Measurements from ENCODE around the gene B4GALNT4. TPM values are rescaled to one million over a fixed set of nuclear protein-coding genes. Genes with fewer than 3 reads are reported as not detected.
"Not testable (repeated sequence)": the region's sequence is repeated elsewhere in the genome, so short reads cannot be mapped to it uniquely, and the experiment has no call there.

B4GALNT4 gene
- total RNA-seq, 1 donor from 2014 or later: 0.50 TPM

GRCh38 chr11:333616-334263 is 35.6 kb upstream of the B4GALNT4 start:
- ATAC-seq; DNase-seq; intact Hi-C loops (cut with micrococcal nuclease): not testable (repeated sequence)

- intact Hi-C loops (cut with micrococcal nuclease): no loop called here
- DNase-seq (peak; percentile 69), ATAC-seq (peak; percentile 81)
Measured at GRCh38 chr11:334264-334994, 34.9 kb upstream of the B4GALNT4 start.

GRCh38 chr11:335779-336658 is 33.3 kb upstream of the B4GALNT4 start:
- ATAC-seq: peak; percentile 75
- DNase-seq: peak; percentile 60
- intact Hi-C loops (cut with micrococcal nuclease): no loop called here

- intact Hi-C loops (cut with micrococcal nuclease): no loop called here
- ATAC-seq: no peak
- DNase-seq: no peak
Measured at GRCh38 chr11:336659-337198, 32.6 kb upstream of the B4GALNT4 start.

- intact Hi-C loops (cut with micrococcal nuclease): no loop called here
- DNase-seq (no peak), ATAC-seq (no peak)
Measured at GRCh38 chr11:337711-338110, 31.6 kb upstream of the B4GALNT4 start.

- intact Hi-C loops (cut with micrococcal nuclease): no loop called here
- ATAC-seq (no peak), DNase-seq (no peak)
Measured at GRCh38 chr11:339963-340362, 29.3 kb upstream of the B4GALNT4 start.

- ATAC-seq: no peak
- no peak for DNase-seq
- intact Hi-C loops (cut with micrococcal nuclease): no loop called here
Measured at GRCh38 chr11:340539-341512, 28.5 kb upstream of the B4GALNT4 start.

- peak; percentile 23 for ATAC-seq
- intact Hi-C loops (cut with micrococcal nuclease): no loop called here
- no peak for DNase-seq
Measured at GRCh38 chr11:342328-342727, 27.0 kb upstream of the B4GALNT4 start.

- DNase-seq (no peak), ATAC-seq (no peak)
- intact Hi-C loops (cut with micrococcal nuclease): no loop called here
Measured at GRCh38 chr11:344836-345578, 24.3 kb upstream of the B4GALNT4 start.

GRCh38 chr11:346529-346928 is 22.8 kb upstream of the B4GALNT4 start:
- ATAC-seq (no peak), DNase-seq (no peak)
- intact Hi-C loops (cut with micrococcal nuclease): no loop called here

- intact Hi-C loops (cut with micrococcal nuclease); DNase-seq; ATAC-seq: not testable (repeated sequence)
Measured at GRCh38 chr11:349270-349954, 19.9 kb upstream of the B4GALNT4 start.

- ATAC-seq; DNase-seq; intact Hi-C loops (cut with micrococcal nuclease): not testable (repeated sequence)
Measured at GRCh38 chr11:350033-350722, 19.1 kb upstream of the B4GALNT4 start.

- no peak for DNase-seq
- intact Hi-C loops (cut with micrococcal nuclease): no loop called here
- ATAC-seq: no peak
Measured at GRCh38 chr11:350723-351255, 18.5 kb upstream of the B4GALNT4 start.

GRCh38 chr11:351411-351810 is 17.9 kb upstream of the B4GALNT4 start:
- DNase-seq (no peak), ATAC-seq (no peak)
- intact Hi-C loops (cut with micrococcal nuclease): no loop called here

GRCh38 chr11:352456-353031 is 16.8 kb upstream of the B4GALNT4 start:
- ATAC-seq (no peak), DNase-seq (no peak)
- intact Hi-C loops (cut with micrococcal nuclease): no loop called here
